Psoas muscle (tissue), 8 donors: ENCODE measurements around the gene COL17A1. TPM values are rescaled to one million over a fixed set of nuclear protein-coding genes. Genes with fewer than 3 reads are reported as not detected.

ENCODE experiments used
- ATAC-seq, 4 donors: fragments of 200-7000 bp; cut with Tn5 transposase; one replicate each; pipeline ENCODE4 v1.9.1; 2020; ENCODE audit warnings: moderate library complexity in 3 of 4, mild to moderate bottlenecking in 2 of 4
- DNase-seq, 2 donors: peaks; one replicate each; pipeline ENCODE4 v3.0.0-alpha.2; 2020
- H3K27ac ChIP-seq: fragments of 200-600 bp; one replicate; pipeline ENCODE4 v1.8.0; 2022
- H3K27me3 ChIP-seq, 3 donors: fragments of 200-600 bp in 1 of 3; one replicate each; pipeline versions ENCODE4 v1.6.1 to v1.8.0; 2013 to 2022; ENCODE audit warnings: low read length in 2 of 3, mild to moderate bottlenecking in 2 of 3, moderate library complexity in 1 of 3; ENCODE audit not compliant: insufficient read depth in 3 of 3
- H3K36me3 ChIP-seq, 2 donors: fragments of 200-600 bp in 1 of 2; one replicate each; pipeline versions ENCODE4 v1.6.1 to v1.8.0; 2013 to 2022; ENCODE audit warnings: low read depth in 1 of 2, mild to moderate bottlenecking in 1 of 2, moderate library complexity in 1 of 2; ENCODE audit not compliant: insufficient read depth in 1 of 2
- H3K4me1 ChIP-seq: fragments of 200-600 bp; one replicate; pipeline ENCODE4 v1.8.0; 2022
- H3K4me3 ChIP-seq: fragments of 200-600 bp; one replicate; pipeline ENCODE4 v1.8.0; 2022; ENCODE audit warnings: mild to moderate bottlenecking
- H3K9me3 ChIP-seq: fragments of 200-600 bp; one replicate; pipeline ENCODE4 v1.8.0; 2022
- WGBS, 3 donors: extraction: QIAGEN DNeasy Blood & Tissue Kit; methylation state at CpG; one replicate each; pipeline versions ENCODE4 v1.1.6 to v1.1.7; 2013; 5-methylcytosine and 5-hydroxymethylcytosine counted together
- intact Hi-C, 2 donors: fragments of 100-400 bp; cut with DNase I; formaldehyde crosslinking; loops; one replicate each; pipeline versions ENCODE4 v1.11.0 to v1.14.2; 2022
- polyA plus RNA-seq, 3 donors: library from polyadenylated mRNA; stranded (reverse); fragments of 200-250 nt; gene quantifications; one replicate each; pipeline ENCODE4 v1.2.3, GENCODE V29; 2013
- total RNA-seq, 4 donors: library from RNA; stranded (reverse); fragmentation: NEBNext Ultra II Directional in 2 of 4; extraction: Animal tissue kit (Norgen Biotek cat#: 25700) in 2 of 4; gene quantifications; one replicate each; pipeline versions ENCODE4 v1.2.1 to v1.2.4, GENCODE V29; 2021 to 2023
- TF ChIP-seq, protein P1 (sequence below): fragments of 200-600 bp; IDR thresholded peaks from one replicate; pipeline ENCODE4 v1.8.0; 2022; ENCODE audit warnings: antibody characterized with exemption
- donor health status: healthy with polysubstance abuse.
- donor health status: DM: no; HTN: no; CAD: no; lungs with moderate emphysema.
- donor health status: Bipolar disorder and iron deficiency.
- donor health status: healthy.
- donor health status: DM: yes; HTN: yes; CAD: no.
- donor health status: DM: no; HTN: no; CAD: no.
- donor health status: DM: no; HTN: no; CAD: no.
- donor health status: DM: yes; HTN: yes; CAD: no.

Gene COL17A1
- total and polyA plus RNA-seq, 7 donors = 0.01 to 0.18 (median 0.06) TPM; not detected in 3

DNA sequence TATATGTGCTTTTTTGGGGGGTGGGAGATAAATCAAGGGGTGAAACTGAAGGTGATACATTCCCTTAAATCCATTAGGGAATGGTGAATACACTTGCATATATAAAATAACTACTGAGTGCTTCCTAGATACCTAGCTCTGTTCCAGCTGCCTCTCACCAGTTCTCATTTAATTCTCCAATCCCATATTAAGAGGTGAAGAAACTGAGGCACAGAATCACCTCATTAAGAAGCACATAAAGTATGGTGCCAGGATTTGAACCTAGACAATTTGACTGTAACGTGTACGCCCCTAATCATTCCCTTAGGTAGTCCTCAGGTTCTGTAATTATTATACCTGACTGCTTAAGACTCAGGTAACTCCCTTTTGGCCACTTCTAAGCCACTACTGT is 34.8 kb upstream of the COL17A1 start:
- intact Hi-C loops = loop anchor here (5.0 to 10.0 kb wide), 5 partner anchors 93 to 236 kb away; partner anchors contain the start of genes GSTO1 (in 1 of the 2) and SLK (in 1 of the 2)
- H3K4me3 ChIP-seq = peak overlapping the region; percentile 85
- DNase-seq = no peak

DNA sequence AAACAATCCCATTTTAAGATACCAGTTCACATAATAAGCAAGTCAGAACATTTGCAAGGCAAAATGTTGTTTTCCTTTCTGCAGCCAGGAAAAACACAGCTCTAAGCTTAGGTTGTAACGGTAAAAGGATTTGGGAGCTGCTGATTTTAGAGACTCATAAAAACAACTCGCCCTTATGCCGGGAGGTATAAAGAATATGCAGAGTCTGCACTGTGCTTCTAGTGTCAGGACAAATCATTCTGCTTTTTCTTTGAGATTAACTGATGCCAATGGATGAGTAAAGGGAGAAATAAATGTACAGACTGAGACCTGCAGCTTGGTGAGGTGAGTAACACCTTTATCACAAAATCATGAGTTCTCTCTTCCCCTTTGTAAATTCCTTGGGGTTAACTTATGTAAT is 34.3 kb upstream of the COL17A1 start:
- Histone ChIP-seq H3K27me3 (no peaks in the 10 kb centered on the region), H3K4me1 (peaks cover 12% of the 10 kb centered on the region), H3K36me3 (no peaks in the 10 kb centered on the region), H3K4me3 (no peak overlapping the region), H3K9me3 (no peaks in the 10 kb centered on the region), H3K27ac (peak overlapping the region; percentile 98)
- DNase-seq (no peak), ATAC-seq (no peak)
- 65 to 71% (median 69%) methylated on average over 3 of the region's 3 CpGs for WGBS, 3 donors
- intact Hi-C loops = loop anchor here (5.0 to 10.0 kb wide), 6 partner anchors 93 to 235 kb away; partner anchors contain the start of genes GSTO1 (in 1 of the 2) and SLK (in 1 of the 2)
- TF ChIP-seq, protein P1, sequence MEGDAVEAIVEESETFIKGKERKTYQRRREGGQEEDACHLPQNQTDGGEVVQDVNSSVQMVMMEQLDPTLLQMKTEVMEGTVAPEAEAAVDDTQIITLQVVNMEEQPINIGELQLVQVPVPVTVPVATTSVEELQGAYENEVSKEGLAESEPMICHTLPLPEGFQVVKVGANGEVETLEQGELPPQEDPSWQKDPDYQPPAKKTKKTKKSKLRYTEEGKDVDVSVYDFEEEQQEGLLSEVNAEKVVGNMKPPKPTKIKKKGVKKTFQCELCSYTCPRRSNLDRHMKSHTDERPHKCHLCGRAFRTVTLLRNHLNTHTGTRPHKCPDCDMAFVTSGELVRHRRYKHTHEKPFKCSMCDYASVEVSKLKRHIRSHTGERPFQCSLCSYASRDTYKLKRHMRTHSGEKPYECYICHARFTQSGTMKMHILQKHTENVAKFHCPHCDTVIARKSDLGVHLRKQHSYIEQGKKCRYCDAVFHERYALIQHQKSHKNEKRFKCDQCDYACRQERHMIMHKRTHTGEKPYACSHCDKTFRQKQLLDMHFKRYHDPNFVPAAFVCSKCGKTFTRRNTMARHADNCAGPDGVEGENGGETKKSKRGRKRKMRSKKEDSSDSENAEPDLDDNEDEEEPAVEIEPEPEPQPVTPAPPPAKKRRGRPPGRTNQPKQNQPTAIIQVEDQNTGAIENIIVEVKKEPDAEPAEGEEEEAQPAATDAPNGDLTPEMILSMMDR = no peak

More for the DNA sequence above, 34.8 kb upstream of the COL17A1 start:
- Histone ChIP-seq H3K27me3 (no peaks in the 10 kb centered on the region), H3K9me3 (no peaks in the 10 kb centered on the region), H3K4me1 (peaks cover 12% of the 10 kb centered on the region), H3K27ac (peak overlapping the region; percentile 98), H3K36me3 (peaks cover 0 to 3% of the 10 kb centered on the region in 2 donors)
- TF ChIP-seq, protein P1 = no peak
- WGBS, 3 donors = 37 to 46% (median 43%) methylated on average over 2 of the region's 2 CpGs
- ATAC-seq = no peak

DNA sequence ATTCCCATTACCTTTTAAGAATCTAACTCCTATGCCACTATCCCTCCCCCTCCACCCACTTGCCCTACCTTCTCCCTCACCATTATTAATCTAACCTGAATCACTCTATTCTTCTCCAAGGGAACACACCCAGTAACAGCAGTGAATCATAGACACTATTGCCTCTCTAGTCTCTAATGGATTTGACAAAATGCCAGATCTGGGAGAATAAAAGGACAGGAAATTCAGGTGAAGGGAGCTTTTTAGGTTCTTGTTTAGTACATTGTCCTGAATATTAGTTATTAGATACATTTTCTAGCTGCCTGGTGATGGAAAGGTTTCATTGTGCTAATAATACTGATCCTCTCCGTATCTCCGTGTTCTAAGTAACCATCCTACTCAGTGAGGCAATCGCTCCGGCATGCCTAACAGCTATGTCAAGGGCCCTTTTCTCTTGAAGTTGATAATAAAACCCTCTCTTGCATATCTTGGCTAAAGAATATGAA is 32.2 kb upstream of the COL17A1 start:
- Histone ChIP-seq H3K27ac (no peak overlapping the region), H3K36me3 (no peaks in the 10 kb centered on the region), H3K4me1 (peaks cover 11% of the 10 kb centered on the region), H3K9me3 (no peaks in the 10 kb centered on the region), H3K4me3 (no peak overlapping the region), H3K27me3 (no peaks in the 10 kb centered on the region)
- intact Hi-C loops = loop anchor here in 1 of 2 donors (5.0 kb wide), 1 partner anchor 226 kb away; no protein-coding TSS in a partner anchor
- DNase-seq = no peak
- no peak for ATAC-seq
- TF ChIP-seq, protein P1 = no peak
- WGBS, 3 donors = 87 to 91% (median 88%) methylated on average over 4 of the region's 4 CpGs

DNA sequence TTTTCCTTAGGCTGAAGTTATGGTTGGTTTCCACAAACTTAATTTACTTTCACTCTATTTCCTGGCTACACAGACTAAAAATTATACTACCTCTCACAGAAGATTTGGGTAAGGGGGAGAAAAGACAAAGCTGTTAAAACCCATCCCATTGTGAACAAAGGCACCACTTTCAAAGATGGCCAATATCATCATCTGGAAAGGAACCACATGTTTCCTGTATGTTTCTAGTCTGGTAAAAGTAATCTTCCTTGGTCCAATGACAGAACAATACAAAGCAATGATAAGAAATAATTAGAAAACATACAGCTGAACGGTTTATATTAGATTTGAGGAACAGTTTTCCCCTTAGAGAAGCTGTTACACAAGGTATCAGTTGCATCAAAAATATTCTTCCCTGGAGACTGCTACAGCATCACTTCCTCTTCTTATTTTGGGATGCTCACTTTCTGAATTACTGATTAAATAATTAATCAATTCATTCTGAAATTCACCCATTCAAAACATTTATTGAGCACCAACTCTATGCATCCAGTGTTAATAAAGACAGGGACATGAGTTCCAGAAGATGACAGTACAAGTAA is 27.8 kb upstream of the COL17A1 start:
- ATAC-seq (no peak), DNase-seq (no peak)
- H3K36me3 ChIP-seq = no peaks in the 10 kb centered on the region
- no peaks in the 10 kb centered on the region for H3K4me1 ChIP-seq
- WGBS, 3 donors = 51 to 63% (median 62%) methylated on average over 1 of the region's 1 CpG
- TF ChIP-seq, protein P1 = no peak
- no peak overlapping the region for H3K27ac ChIP-seq
- H3K9me3 ChIP-seq = no peaks in the 10 kb centered on the region
- no peaks in the 10 kb centered on the region for H3K27me3 ChIP-seq
- intact Hi-C loops = no loop called here
- no peak overlapping the region for H3K4me3 ChIP-seq
